CD4-positive, alpha-beta memory T cell (primary cell): ENCODE measurements around the gene GATA1. TPM values are rescaled to one million over a fixed set of nuclear protein-coding genes. Genes with fewer than 3 reads are reported as not detected.
A peak's percentile ranks its signal among the peaks of the same experiment; 100 is the strongest.

Source experiments
- CTCF ChIA-PET: fragments of 350-600 bp; sonication (Branson Sonifier 250); formaldehyde crosslinking; loops from one replicate; lab custom pipeline; 2021; ENCODE audit warnings: inconsistent platforms; ENCODE audit not compliant: partially characterized antibody; lab: Charles Lee
- POLR2A ChIA-PET: fragments of 350-600 bp; sonication (Branson Sonifier 250); formaldehyde crosslinking; loops from one replicate; lab custom pipeline; 2021; ENCODE audit not compliant: partially characterized antibody; lab: Charles Lee
- DNase-seq, 5 donors: peaks; one replicate each; pipeline versions ENCODE4 v3.0.0 to v3.0.0-alpha.2; 2020 to 2022; ENCODE audit warnings: mixed read lengths in 1 of 5
- H3K27ac ChIP-seq: one replicate; pipeline ENCODE4 v1.7.0; 2013; ENCODE audit warnings: low read depth, low read length
- H3K27me3 ChIP-seq: 2 replicates; pipeline ENCODE4 v1.7.0; 2013; ENCODE audit warnings: mild to moderate bottlenecking, low read length, moderate library complexity; ENCODE audit not compliant: insufficient read depth
- H3K36me3 ChIP-seq: 2 replicates; pipeline ENCODE4 v1.7.0; 2013; ENCODE audit warnings: mild to moderate bottlenecking, low read length, moderate library complexity; ENCODE audit not compliant: insufficient read depth
- H3K4me1 ChIP-seq: 2 replicates; pipeline ENCODE4 v1.7.0; 2013; ENCODE audit warnings: mild to moderate bottlenecking, low read length, moderate library complexity; ENCODE audit not compliant: insufficient read depth
- H3K4me3 ChIP-seq, 2 donors: one replicate each; pipeline ENCODE4 v1.7.0; 2013; ENCODE audit warnings: low read length in 2 of 2, mild to moderate bottlenecking in 1 of 2
- H3K9me3 ChIP-seq, 2 donors: one replicate each; pipeline ENCODE4 v1.7.0; 2013; ENCODE audit warnings: low read length in 2 of 2, control low read depth in 1 of 2; ENCODE audit not compliant: control insufficient read depth in 1 of 2
- H3K27ac Mint-ChIP-seq, 7 donors: one replicate each; pipeline ENCODE4 v1.8.0; 2020 to 2021; ENCODE audit warnings: mixed read lengths in 7 of 7, mild to moderate bottlenecking in 6 of 7, inconsistent platforms in 3 of 7, moderate library complexity in 3 of 7
- H3K27me3 Mint-ChIP-seq, 2 donors: one replicate each; pipeline ENCODE4 v1.8.0; 2020 to 2021; ENCODE audit warnings: mixed read lengths in 2 of 2
- H3K36me3 Mint-ChIP-seq, 2 donors: one replicate each; pipeline ENCODE4 v1.8.0; 2020 to 2021; ENCODE audit warnings: mixed read lengths in 2 of 2, inconsistent platforms in 1 of 2, mild to moderate bottlenecking in 1 of 2
- H3K4me1 Mint-ChIP-seq, 4 donors: one replicate each; pipeline ENCODE4 v1.8.0; 2020 to 2021; ENCODE audit warnings: mixed read lengths in 4 of 4, mild to moderate bottlenecking in 1 of 4
- H3K4me3 Mint-ChIP-seq, 8 donors: one replicate each; pipeline ENCODE4 v1.8.0; 2020 to 2021; ENCODE audit warnings: mixed read lengths in 8 of 8, mild to moderate bottlenecking in 7 of 8, moderate library complexity in 6 of 8, inconsistent platforms in 3 of 8
- H3K9me3 Mint-ChIP-seq, 8 donors: one replicate each; pipeline ENCODE4 v1.8.0; 2020 to 2021; ENCODE audit warnings: mixed read lengths in 8 of 8, mild to moderate bottlenecking in 5 of 8, inconsistent platforms in 3 of 8, moderate library complexity in 1 of 8
- intact Hi-C: fragments of 100-400 bp; cut with micrococcal nuclease; formaldehyde crosslinking; loops from one replicate; pipeline ENCODE4 v1.15.1; 2023
- polyA plus RNA-seq, 2 donors: library from polyadenylated mRNA; unstranded; fragments of 300-500 nt; fragmentation: Illumina TruSeq; gene quantifications; one replicate each; pipeline ENCODE4 v1.2.3, GENCODE V29; 2021
- total RNA-seq, 2 experiments: library from RNA; stranded (reverse); gene quantifications; one replicate each; pipeline ENCODE4 v1.2.3, GENCODE V29; 2021

Gene GATA1
- total and polyA plus RNA-seq, 4 experiments from 2014 or later, result not detected

DNA sequence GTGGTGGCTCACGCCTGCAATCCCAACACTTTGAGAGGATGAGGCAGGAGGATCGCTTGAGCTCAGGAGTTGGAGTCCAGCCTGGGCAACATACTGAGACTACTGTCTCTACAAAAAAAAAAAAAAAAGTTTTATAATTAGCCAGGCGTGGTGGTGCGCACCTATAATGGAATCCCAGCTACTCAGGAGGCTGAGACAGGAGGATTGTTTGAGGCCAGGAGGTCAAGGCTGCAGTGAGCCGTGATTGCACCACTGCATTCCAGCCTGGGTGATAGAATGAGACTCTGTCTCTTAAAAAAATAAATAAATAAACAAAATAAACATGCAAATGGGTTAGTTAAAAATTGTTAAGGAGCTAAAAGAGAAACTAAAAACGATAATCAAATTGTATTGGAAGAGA is 17.2 kb upstream of the GATA1 start:
- no peak overlapping the region for H3K27ac Mint-ChIP-seq
- H3K36me3 Mint-ChIP-seq, result no peaks in the 10 kb centered on the region
- no peaks in the 10 kb centered on the region for H3K9me3 Mint-ChIP-seq
- intact Hi-C loops, result no loop called here
- no peaks in the 10 kb centered on the region for H3K27me3 Mint-ChIP-seq
- H3K36me3 ChIP-seq, result no peaks in the 10 kb centered on the region
- no peaks in the 10 kb centered on the region for H3K4me1 Mint-ChIP-seq
- no peaks in the 10 kb centered on the region for H3K27me3 ChIP-seq
- no peak overlapping the region for H3K4me3 ChIP-seq
- CTCF ChIA-PET, result interaction anchor here (1.3 kb wide), 1 partner anchor 121 kb away, joined by 5 read pairs; no protein-coding TSS in a partner anchor
- H3K9me3 ChIP-seq, result no peaks in the 10 kb centered on the region
- no peak overlapping the region for H3K27ac ChIP-seq
- no peak for DNase-seq
- no peak overlapping the region for H3K4me3 Mint-ChIP-seq
- H3K4me1 ChIP-seq, result no peaks in the 10 kb centered on the region
- POLR2A ChIA-PET, result no interaction called here

- Histone ChIP-seq H3K27me3 (no peaks in the 10 kb centered on the region), H3K27ac (no peak overlapping the region), H3K36me3 (no peaks in the 10 kb centered on the region), H3K4me1 (no peaks in the 10 kb centered on the region), H3K9me3 (no peaks in the 10 kb centered on the region), H3K4me3 (no peak overlapping the region)
- H3K27me3 Mint-ChIP-seq, result no peaks in the 10 kb centered on the region
- peak overlapping the region in 1 of 7 donors; percentile 62 for H3K27ac Mint-ChIP-seq
- H3K9me3 Mint-ChIP-seq, result no peaks in the 10 kb centered on the region
- ChIA-PET CTCF (no interaction called here), POLR2A (no interaction called here)
- no peaks in the 10 kb centered on the region for H3K36me3 Mint-ChIP-seq
- H3K4me3 Mint-ChIP-seq, result no peak overlapping the region
- intact Hi-C loops, result no loop called here
- H3K4me1 Mint-ChIP-seq, result peaks cover 0 to 1% (median 0%) of the 10 kb centered on the region in 4 donors
- DNase-seq, result no peak
Measured at GRCh38 chrX:48770296-48770695, 16.1 kb upstream of the GATA1 start.

DNA sequence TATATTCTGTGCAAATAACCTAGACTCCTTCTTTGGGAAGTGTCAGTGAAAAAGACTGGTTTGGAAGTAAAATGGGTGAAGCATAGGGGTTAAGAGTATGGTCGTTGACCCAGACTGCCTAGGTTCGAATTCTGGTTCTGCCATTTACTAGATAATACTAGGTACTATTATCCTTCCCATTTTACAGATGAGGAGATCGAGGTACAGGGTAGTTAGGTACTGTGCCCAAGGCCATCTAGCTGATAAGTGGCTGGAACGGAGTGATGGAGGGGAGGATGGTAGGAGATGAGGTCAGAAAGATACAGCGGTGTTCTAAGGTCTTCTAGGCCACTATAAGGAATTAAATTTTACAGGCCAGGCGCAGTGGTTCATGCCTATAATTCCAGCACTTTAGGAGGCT is 13.8 kb upstream of the GATA1 start:
- intact Hi-C loops, result no loop called here
- no peaks in the 10 kb centered on the region for H3K36me3 Mint-ChIP-seq
- DNase-seq, result no peak

DNA sequence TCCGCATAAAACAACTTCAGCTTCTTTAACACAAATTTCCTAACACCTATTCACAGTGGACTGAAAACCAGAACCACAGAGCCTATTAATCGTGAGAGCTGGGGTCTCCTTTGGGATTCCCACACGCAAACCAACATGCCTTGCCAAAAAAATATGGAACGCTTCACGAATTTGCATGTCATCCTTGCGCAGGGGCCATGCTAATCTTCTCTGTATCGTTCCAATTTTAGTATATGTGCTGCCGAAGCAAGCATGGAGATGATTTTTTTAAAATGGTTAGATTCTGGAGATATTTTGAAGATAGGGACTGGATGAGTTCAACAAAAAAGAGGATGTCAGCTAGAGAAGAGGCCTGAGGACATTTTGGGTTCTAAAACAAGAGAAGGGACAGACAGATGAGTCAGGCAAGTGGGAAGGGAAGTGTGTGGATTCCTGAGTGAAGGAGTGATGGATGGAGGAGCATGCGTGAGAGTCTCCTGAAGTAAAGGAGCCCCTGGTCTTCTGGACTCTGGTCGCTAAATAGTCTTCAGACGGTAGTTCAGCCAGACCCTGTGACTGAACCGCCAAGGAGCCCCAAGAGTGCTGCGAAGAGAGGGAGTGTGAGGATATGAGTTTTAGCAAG is 9.5 kb upstream of the GATA1 start:
- peaks cover 0 to 1% (median 0%) of the 10 kb centered on the region in 4 donors for H3K4me1 Mint-ChIP-seq
- no peak overlapping the region for H3K4me3 Mint-ChIP-seq
- no peak overlapping the region for H3K27ac Mint-ChIP-seq
- ChIA-PET CTCF (no interaction called here), POLR2A (no interaction called here)
- DNase-seq, result no peak
- H3K36me3 ChIP-seq, result no peaks in the 10 kb centered on the region
- H3K4me3 ChIP-seq, result no peak overlapping the region
- peaks cover 0 to 2% (median 0%) of the 10 kb centered on the region in 8 donors for H3K9me3 Mint-ChIP-seq
- H3K27me3 Mint-ChIP-seq, result peaks cover 0 to 2% of the 10 kb centered on the region in 2 donors
- H3K27ac ChIP-seq, result no peak overlapping the region
- intact Hi-C loops, result no loop called here
- H3K4me1 ChIP-seq, result no peaks in the 10 kb centered on the region
- no peaks in the 10 kb centered on the region for H3K36me3 Mint-ChIP-seq
- H3K9me3 ChIP-seq, result no peaks in the 10 kb centered on the region
- no peaks in the 10 kb centered on the region for H3K27me3 ChIP-seq

More for the DNA sequence above, 13.8 kb upstream of the GATA1 start:
- Mint-ChIP-seq H3K27ac (no peak overlapping the region), H3K4me1 (peaks cover 0 to 1% (median 0%) of the 10 kb centered on the region in 4 donors), H3K9me3 (peaks cover 0 to 2% (median 0%) of the 10 kb centered on the region in 8 donors), H3K4me3 (no peak overlapping the region), H3K27me3 (peaks cover 0 to 2% of the 10 kb centered on the region in 2 donors)
- H3K27ac ChIP-seq, result no peak overlapping the region
- H3K27me3 ChIP-seq, result no peaks in the 10 kb centered on the region
- ChIA-PET CTCF (no interaction called here), POLR2A (no interaction called here)
- H3K4me1 ChIP-seq, result no peaks in the 10 kb centered on the region
- no peaks in the 10 kb centered on the region for H3K9me3 ChIP-seq
- H3K4me3 ChIP-seq, result no peak overlapping the region
- no peaks in the 10 kb centered on the region for H3K36me3 ChIP-seq

DNA sequence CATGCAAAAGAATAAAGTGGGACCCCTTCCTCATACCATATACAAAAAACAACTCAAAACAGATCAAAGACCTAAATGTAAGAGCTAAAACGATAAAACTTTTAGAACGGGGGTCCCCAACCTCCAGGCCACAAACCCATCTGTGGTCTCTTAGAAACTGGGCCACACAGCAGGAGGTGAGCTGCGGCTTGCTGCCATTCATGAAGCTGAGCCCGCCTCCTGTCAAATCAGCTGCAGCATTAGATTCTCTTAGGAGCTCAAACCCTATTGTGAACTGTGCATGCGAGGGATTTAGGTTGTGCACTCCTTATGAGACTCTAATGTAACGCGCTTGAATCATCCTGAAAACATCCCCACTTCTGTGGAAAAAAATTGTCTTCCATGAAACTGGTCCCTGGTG is 7.0 kb upstream of the GATA1 start:
- Histone ChIP-seq H3K27me3 (no peaks in the 10 kb centered on the region), H3K4me3 (no peak overlapping the region), H3K4me1 (no peaks in the 10 kb centered on the region), H3K9me3 (no peaks in the 10 kb centered on the region), H3K36me3 (no peaks in the 10 kb centered on the region), H3K27ac (no peak overlapping the region)
- H3K4me1 Mint-ChIP-seq, result peaks cover 0 to 1% (median 0%) of the 10 kb centered on the region in 4 donors
- DNase-seq, result no peak
- intact Hi-C loops, result no loop called here
- H3K4me3 Mint-ChIP-seq, result no peak overlapping the region
- peaks cover 0 to 2% of the 10 kb centered on the region in 2 donors for H3K27me3 Mint-ChIP-seq
- POLR2A ChIA-PET, result interaction anchor here (1.3 kb wide), 1 partner anchor 22 kb away, joined by 4 read pairs; the partner anchor contains the start of gene HDAC6
- peaks cover 0 to 2% (median 0%) of the 10 kb centered on the region in 8 donors for H3K9me3 Mint-ChIP-seq
- no peaks in the 10 kb centered on the region for H3K36me3 Mint-ChIP-seq
- CTCF ChIA-PET, result no interaction called here
- H3K27ac Mint-ChIP-seq, result no peak overlapping the region

GRCh38 chrX:48781705-48782104 is 4.7 kb upstream of the GATA1 start:
- Mint-ChIP-seq H3K27ac (no peak overlapping the region), H3K4me1 (no peaks in the 10 kb centered on the region), H3K4me3 (no peak overlapping the region), H3K36me3 (no peaks in the 10 kb centered on the region), H3K27me3 (peaks cover 0 to 2% of the 10 kb centered on the region in 2 donors), H3K9me3 (peaks cover 0 to 2% (median 0%) of the 10 kb centered on the region in 8 donors)
- ChIA-PET CTCF (no interaction called here), POLR2A (no interaction called here)
- Histone ChIP-seq H3K4me3 (no peak overlapping the region), H3K27ac (no peak overlapping the region), H3K36me3 (no peaks in the 10 kb centered on the region), H3K4me1 (no peaks in the 10 kb centered on the region), H3K9me3 (no peaks in the 10 kb centered on the region), H3K27me3 (no peaks in the 10 kb centered on the region)
- intact Hi-C loops, result no loop called here
- no peak for DNase-seq

DNA sequence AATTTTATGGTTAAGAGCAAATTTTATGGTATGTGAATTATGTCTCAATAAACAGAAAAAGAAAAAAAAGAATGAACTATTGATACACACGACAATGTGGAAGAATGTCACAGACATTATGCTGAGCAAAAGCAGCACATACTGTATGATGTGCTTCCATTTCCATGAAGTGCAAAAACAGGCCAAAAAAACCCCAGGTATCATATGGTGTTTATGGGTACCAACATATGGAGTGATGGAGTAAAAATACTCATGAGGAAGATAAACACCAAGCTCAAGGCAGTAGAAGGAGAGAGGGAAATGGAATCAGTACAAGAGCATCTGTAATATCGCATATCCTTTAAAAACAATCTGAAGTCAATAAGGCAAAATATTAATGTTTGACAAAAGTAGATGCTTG is 4.2 kb upstream of the GATA1 start:
- Histone ChIP-seq H3K4me1 (no peaks in the 10 kb centered on the region), H3K9me3 (no peaks in the 10 kb centered on the region), H3K36me3 (no peaks in the 10 kb centered on the region), H3K27me3 (no peaks in the 10 kb centered on the region), H3K4me3 (no peak overlapping the region), H3K27ac (no peak overlapping the region)
- H3K4me3 Mint-ChIP-seq, result no peak overlapping the region
- H3K4me1 Mint-ChIP-seq, result no peaks in the 10 kb centered on the region
- intact Hi-C loops, result no loop called here
- H3K27ac Mint-ChIP-seq, result no peak overlapping the region
- H3K36me3 Mint-ChIP-seq, result no peaks in the 10 kb centered on the region
- ChIA-PET CTCF (no interaction called here), POLR2A (no interaction called here)
- no peak for DNase-seq
- no peaks in the 10 kb centered on the region for H3K9me3 Mint-ChIP-seq
- peaks cover 0 to 2% of the 10 kb centered on the region in 2 donors for H3K27me3 Mint-ChIP-seq
